K562 (cell line): ENCODE data around the gene SYNM. TPM values are rescaled to one million over a fixed set of nuclear protein-coding genes. Genes with fewer than 3 reads are reported as not detected.

Experiments used
- ATAC-seq: fragments of 200-7000 bp; cut with Tn5 transposase; 3 replicates; pipeline ENCODE4 v1.9.1; 2020; ENCODE audit warnings: moderate library complexity
- BruUV-seq: library from RNA; stranded (reverse); fragments of 400-500 nt; replicated peaks from 2 replicates; lab custom pipeline; 2021; lab: Mats Ljungman, UMichigan
- CTCF ChIA-PET: fragments of 300-600 bp; formaldehyde crosslinking; extraction: SDS; loops from one replicate; lab custom pipeline; 2021; ENCODE audit warnings: low intra/inter-chr PET ratio; lab: Yijun Ruan, JAX
- POLR2A ChIA-PET: fragments of 300-600, 350-650 bp; sonication (Branson Sonifier 250); formaldehyde crosslinking; extraction: SDS; loops from one replicate; lab custom pipeline; 2021; ENCODE audit warnings: antibody characterized with exemption, inconsistent platforms; lab: Yijun Ruan, JAX
- DNase-seq, 4 experiments: peaks; one replicate each; pipeline versions ENCODE4 v3.0.0 to v3.0.0-alpha.2; 2011 to 2018; ENCODE audit warnings: low spot score in 3 of 4, mixed read lengths in 3 of 4; ENCODE audit errors: extremely low read depth in 1 of 4
- FAIRE-seq: peaks from 2 replicates; lab custom pipeline; 2011; peaks lifted over from hg19 to GRCh38; lab: Jason Lieb, UNC
- H2AFZ ChIP-seq: 2 replicates; pipeline ENCODE4 v1.6.0; 2011; ENCODE audit warnings: low read depth, low read length, control low read depth, inconsistent platforms
- H3K27ac ChIP-seq: fragments of 200-600 bp; 3 replicates; pipeline ENCODE4 v1.8.0; 2011; ENCODE audit warnings: low read depth, mild to moderate bottlenecking, control low read depth, inconsistent platforms, low read length, moderate library complexity, mixed read lengths; ENCODE audit errors: extremely low read depth
- H3K27me3 ChIP-seq, 2 experiments: fragments of 300-600 bp in 1 of 2; 2 replicates in 1 of 2; 3 replicates in 1 of 2; pipeline versions ENCODE4 v1.6.0 to v1.8.0; 2011; ENCODE audit warnings: inconsistent platforms in 2 of 2, low read length in 2 of 2, mild to moderate bottlenecking in 1 of 2, mixed read lengths in 1 of 2, moderate library complexity in 1 of 2; ENCODE audit not compliant: control insufficient read depth in 2 of 2, insufficient read depth in 2 of 2
- H3K36me3 ChIP-seq: fragments of 300-600 bp; 3 replicates; pipeline ENCODE4 v1.8.0; 2011; ENCODE audit warnings: mild to moderate bottlenecking, low read length, inconsistent platforms; ENCODE audit not compliant: control insufficient read depth, insufficient read depth
- H3K4me1 ChIP-seq, 2 experiments: fragments of 200-600 bp in 1 of 2; replicated peaks in 1 of 2; 2 replicates in 1 of 2; 3 replicates in 1 of 2; pipeline versions ENCODE4 v1.5.1 to v1.8.0; 2011; ENCODE audit warnings: inconsistent platforms in 2 of 2, low read length in 2 of 2, mild to moderate bottlenecking in 1 of 2, mixed read lengths in 1 of 2, moderate library complexity in 1 of 2; ENCODE audit not compliant: control insufficient read depth in 2 of 2, insufficient read depth in 2 of 2
- H3K4me2 ChIP-seq: 2 replicates; pipeline ENCODE4 v1.6.1; 2011; ENCODE audit warnings: low read length, control low read depth, inconsistent platforms, mixed read lengths; ENCODE audit not compliant: insufficient read depth
- H3K4me3 ChIP-seq: fragments of 200-600 bp; sonication (generic), shearing (Covaris generic); 2 replicates; pipeline ENCODE4 v1.5.1; 2016; ENCODE audit warnings: control low read depth, inconsistent platforms
- H3K79me2 ChIP-seq: fragments of 200-600 bp; 3 replicates; pipeline ENCODE4 v1.8.0; 2011; ENCODE audit warnings: low read length, inconsistent platforms; ENCODE audit not compliant: control insufficient read depth, insufficient read depth
- H3K9ac ChIP-seq, 2 experiments: 2 replicates each; pipeline versions ENCODE4 v1.6.0 to v1.6.1; 2011; ENCODE audit warnings: low read depth in 2 of 2, low read length in 2 of 2, control low read depth in 1 of 2, inconsistent platforms in 1 of 2, mild to moderate bottlenecking in 1 of 2, mixed read lengths in 1 of 2; ENCODE audit not compliant: insufficient read depth in 1 of 2
- H3K9me1 ChIP-seq: one replicate; pipeline ENCODE4 v1.6.0; 2011; ENCODE audit warnings: inconsistent platforms, mild to moderate bottlenecking, low read length, moderate library complexity; ENCODE audit not compliant: control insufficient read depth, insufficient read depth
- H3K9me3 ChIP-seq: replicated peaks from 2 replicates; pipeline ENCODE4 v1.5.1; 2011; ENCODE audit warnings: low read depth, low read length, inconsistent platforms; ENCODE audit not compliant: control insufficient read depth, insufficient read depth
- H4K20me1 ChIP-seq: replicated peaks from 2 replicates; pipeline ENCODE4 v1.6.1; 2011; ENCODE audit warnings: low read length, inconsistent platforms, mixed read lengths; ENCODE audit not compliant: control insufficient read depth, insufficient read depth
- HLTF ChIP-seq: fragments of 450-650 bp; IDR thresholded peaks from 2 replicates; pipeline ENCODE4 v1.6.1; 2016
- LEF1 ChIP-seq: fragments of 450-650 bp; IDR thresholded peaks from 2 replicates; pipeline ENCODE4 v1.6.1; 2016; ENCODE audit warnings: mild to moderate bottlenecking
- PHB2 ChIP-seq: fragments of 450-650 bp; IDR thresholded peaks from 2 replicates; pipeline ENCODE4 v1.6.1; 2017; ENCODE audit warnings: low read depth
- PTBP1 ChIP-seq: fragments of 200-400 bp; formaldehyde crosslinking; IDR thresholded peaks from 2 replicates; pipeline ENCODE4 v1.6.1; 2017; ENCODE audit warnings: low read depth, low read length
- TAF7 ChIP-seq: fragments of 450-650 bp; IDR thresholded peaks from 2 replicates; pipeline ENCODE4 v1.6.1; 2016; ENCODE audit warnings: missing genetic modification characterization, missing compliant biosample characterization
- THRAP3 ChIP-seq: fragments of 450-650 bp; IDR thresholded peaks from 2 replicates; pipeline ENCODE4 v1.6.1; 2016; ENCODE audit warnings: mild to moderate bottlenecking, inconsistent platforms, borderline replicate concordance
- ZNF354B ChIP-seq: fragments of 250-450 bp; sonication (Bioruptor Pico); IDR thresholded peaks from 2 replicates; pipeline ENCODE4 v1.4.0; 2020
- WGBS: fragments of 100-300 bp; shearing (Covaris generic); methylation state at CpG from one replicate; pipeline ENCODE4 v1.1.6; 2016; ENCODE audit warnings: low coverage, mixed read lengths; ENCODE audit not compliant: insufficient coverage; ENCODE audit errors: missing lambda C conversion rate; 5-methylcytosine and 5-hydroxymethylcytosine counted together
- in situ Hi-C: fragments of 300-500 bp; cut with MboI; formaldehyde crosslinking; loops from 4 replicates; pipeline ENCODE4 v1.15.0; 2018; ENCODE audit warnings: inconsistent platforms, mixed read lengths
- intact Hi-C: fragments of 100-400 bp; cut with micrococcal nuclease; formaldehyde crosslinking; loops from 2 replicates; pipeline ENCODE4 v1.14.2; 2022
- polyA plus RNA-seq, 8 experiments: library from polyadenylated mRNA; depleted of rRNA in 4 of 8; stranded (reverse) in 5 of 8; unstranded in 3 of 8; fragments of >200 nt; fragmentation: Nextera tagmentation in 2 of 8; fragmentation: Illumina TruSeq in 1 of 8; extraction: Ambion mirVana in 2 of 8; extraction: Trizol in 1 of 8; gene quantifications; 2 replicates each; pipeline versions ENCODE4 v1.2.1 to v1.2.3, GENCODE V29; 2011 to 2014; ENCODE audit warnings: inconsistent platforms in 1 of 8, missing spikeins in 1 of 8
- total RNA-seq, 7 experiments: library from RNA; depleted of rRNA in 6 of 7; stranded (reverse); fragments of >200 nt in 6 of 7; fragmentation: Illumina TruSeq in 2 of 7; extraction: Trizol in 2 of 7; gene quantifications; 2 replicates each; pipeline versions ENCODE4 v1.2.1 to v1.2.3, GENCODE V29; 2011 to 2021; ENCODE audit warnings: low replicate concordance in 1 of 7
- TF ChIP-seq, protein P1 (sequence below): fragments of 450-650 bp; formaldehyde crosslinking; IDR thresholded peaks from 2 replicates; pipeline ENCODE4 v1.4.0; 2020; ENCODE audit warnings: mild to moderate bottlenecking, moderate library complexity
- TF ChIP-seq, protein P2 (sequence below): fragments of 450-650 bp; IDR thresholded peaks from 2 replicates; pipeline ENCODE4 v1.6.1; 2016; ENCODE audit warnings: antibody characterized with exemption
- TF ChIP-seq, protein P3 (sequence below), 2 experiments: IDR thresholded peaks in 1 of 2; conservative IDR thresholded peaks in 1 of 2; 2 replicates each; pipeline ENCODE4 v1.6.1; 2016; ENCODE audit warnings: low read depth in 2 of 2, mild to moderate bottlenecking in 1 of 2, missing compliant biosample characterization in 1 of 2, missing genetic modification characterization in 1 of 2, moderate library complexity in 1 of 2

Gene SYNM
- total and polyA plus RNA-seq, 9 of the 15 experiments (the other 6 are each of a cell fraction or from before 2014, with no cell fraction given): 0.01 to 0.42 (median 0.13) TPM

DNA sequence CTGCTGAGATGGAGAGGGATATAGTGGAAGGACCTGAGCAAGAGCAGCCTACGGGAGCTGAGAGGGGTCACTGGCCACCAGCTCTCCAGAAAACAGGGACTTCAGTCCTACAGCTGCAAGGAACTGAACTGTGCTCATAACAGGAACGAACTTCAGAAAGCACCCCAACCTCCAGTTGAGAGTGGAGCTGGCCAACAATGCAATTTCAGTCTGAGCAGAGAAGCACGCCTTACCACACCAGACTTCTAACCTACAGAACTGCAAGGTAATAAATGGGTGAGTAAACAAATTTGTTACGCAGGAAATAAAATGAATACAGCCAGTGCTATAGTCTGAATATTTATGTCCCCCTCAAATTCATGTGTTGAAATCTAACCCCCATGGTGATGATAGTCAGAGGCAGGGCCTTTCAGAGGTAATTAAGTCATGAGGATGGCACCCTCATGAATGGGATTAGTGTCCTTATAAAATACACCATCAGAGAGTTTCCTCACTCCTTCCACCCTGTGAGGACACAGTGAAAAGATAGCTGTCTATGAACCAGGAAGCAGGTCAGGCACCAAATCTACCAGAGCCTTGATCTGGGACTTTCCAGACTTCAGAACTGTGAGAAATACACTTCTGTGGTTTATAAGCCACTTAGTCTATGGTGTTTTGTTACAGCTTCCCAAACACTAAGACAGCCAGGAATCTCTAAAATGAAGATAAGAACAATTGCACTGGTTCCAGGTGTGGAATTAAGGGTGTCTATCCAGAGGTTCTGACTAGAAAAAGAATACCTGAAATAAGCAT, 58.6 kb downstream of the SYNM start:
- Histone ChIP-seq H3K4me1 (no peaks in the 10 kb centered on the region), H3K4me3 (no peak overlapping the region), H2AFZ (no peak overlapping the region), H3K36me3 (no peaks in the 10 kb centered on the region), H4K20me1 (no peaks in the 10 kb centered on the region; the same call in 1 of the 2 replicates), H3K27me3 (peaks cover 0 to 7% of the 10 kb centered on the region in 2 experiments; a peak in 1 of 5 replicates), H3K79me2 (no peaks in the 10 kb centered on the region), H3K9me3 (no peaks in the 10 kb centered on the region), H3K27ac (no peak overlapping the region), H3K9ac (no peak overlapping the region), H3K9me1 (no peaks in the 10 kb centered on the region), H3K4me2 (no peak overlapping the region)
- ATAC-seq: no peak
- in situ Hi-C loops (no loop called here), intact Hi-C loops (no loop called here)
- CTCF ChIA-PET: no interaction called here
- POLR2A ChIA-PET: interaction anchor here (0.6 to 1.3 kb wide), 2 partner anchors 29 to 418 kb away, joined by 3 to 6 read pairs; no protein-coding TSS in a partner anchor
- no peak for DNase-seq
- TF ChIP-seq, protein P1, sequence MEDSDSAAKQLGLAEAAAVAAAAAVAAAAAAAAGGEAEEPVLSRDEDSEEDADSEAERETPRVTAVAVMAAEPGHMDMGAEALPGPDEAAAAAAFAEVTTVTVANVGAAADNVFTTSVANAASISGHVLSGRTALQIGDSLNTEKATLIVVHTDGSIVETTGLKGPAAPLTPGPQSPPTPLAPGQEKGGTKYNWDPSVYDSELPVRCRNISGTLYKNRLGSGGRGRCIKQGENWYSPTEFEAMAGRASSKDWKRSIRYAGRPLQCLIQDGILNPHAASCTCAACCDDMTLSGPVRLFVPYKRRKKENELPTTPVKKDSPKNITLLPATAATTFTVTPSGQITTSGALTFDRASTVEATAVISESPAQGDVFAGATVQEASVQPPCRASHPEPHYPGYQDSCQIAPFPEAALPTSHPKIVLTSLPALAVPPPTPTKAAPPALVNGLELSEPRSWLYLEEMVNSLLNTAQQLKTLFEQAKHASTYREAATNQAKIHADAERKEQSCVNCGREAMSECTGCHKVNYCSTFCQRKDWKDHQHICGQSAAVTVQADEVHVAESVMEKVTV: no peak
- no peak for TF ChIP-seq LEF1
- no peak for TF ChIP-seq HLTF
- TF ChIP-seq TAF7 (tag): no peak
- TF ChIP-seq, protein P2, sequence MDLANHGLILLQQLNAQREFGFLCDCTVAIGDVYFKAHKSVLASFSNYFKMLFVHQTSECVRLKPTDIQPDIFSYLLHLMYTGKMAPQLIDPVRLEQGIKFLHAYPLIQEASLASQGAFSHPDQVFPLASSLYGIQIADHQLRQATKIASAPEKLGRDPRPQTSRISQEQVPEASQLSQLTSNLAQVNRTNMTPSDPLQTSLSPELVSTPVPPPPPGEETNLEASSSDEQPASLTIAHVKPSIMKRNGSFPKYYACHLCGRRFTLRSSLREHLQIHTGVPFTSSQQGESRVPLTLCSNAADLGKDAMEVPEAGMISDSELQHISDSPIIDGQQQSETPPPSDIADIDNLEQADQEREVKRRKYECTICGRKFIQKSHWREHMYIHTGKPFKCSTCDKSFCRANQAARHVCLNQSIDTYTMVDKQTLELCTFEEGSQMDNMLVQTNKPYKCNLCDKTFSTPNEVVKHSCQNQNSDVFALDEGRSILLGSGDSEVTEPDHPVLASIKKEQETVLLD: no peak
- TF ChIP-seq PHB2: no peak
- TF ChIP-seq PTBP1: no peak
- TF ChIP-seq ZNF354B: no peak
- TF ChIP-seq THRAP3: no peak
- TF ChIP-seq, protein P3, sequence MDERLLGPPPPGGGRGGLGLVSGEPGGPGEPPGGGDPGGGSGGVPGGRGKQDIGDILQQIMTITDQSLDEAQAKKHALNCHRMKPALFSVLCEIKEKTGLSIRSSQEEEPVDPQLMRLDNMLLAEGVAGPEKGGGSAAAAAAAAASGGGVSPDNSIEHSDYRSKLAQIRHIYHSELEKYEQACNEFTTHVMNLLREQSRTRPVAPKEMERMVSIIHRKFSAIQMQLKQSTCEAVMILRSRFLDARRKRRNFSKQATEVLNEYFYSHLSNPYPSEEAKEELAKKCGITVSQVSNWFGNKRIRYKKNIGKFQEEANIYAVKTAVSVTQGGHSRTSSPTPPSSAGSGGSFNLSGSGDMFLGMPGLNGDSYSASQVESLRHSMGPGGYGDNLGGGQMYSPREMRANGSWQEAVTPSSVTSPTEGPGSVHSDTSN (CRISPR knock-in tag; IDR thresholded peaks at IDR 0.05; ENCODE audit: low read depth): no peak
- TF ChIP-seq, protein P3 (tag; conservative IDR thresholded peaks at IDR 0.05; ENCODE audit: low read depth): no peak
- FAIRE-seq: no peak
- no TSS peak for BruUV-seq
- 21% methylated on average over 4 of the region's 4 CpGs for WGBS
